Endometrium (tissue), 2 donors: Measurements from ENCODE around the gene TVP23C.
"Not testable (repeated sequence)": the region's sequence is repeated elsewhere in the genome, so short reads cannot be mapped to it uniquely, and the experiment has no call there.

ENCODE experiments used
- FAIRE-seq: peaks from 2 replicates; lab custom pipeline; 2012; peaks lifted over from hg19 to GRCh38; lab: Jason Lieb, UNC
- donor health status: control.
- donor health status: control.

TVP23C gene

GRCh38 chr17:15563375-15563857 is at the start of gene TVP23C:
TSS of gene TVP23C (minus strand) at chr17:15563483. CDS start at chr17:15563448, 35 bp downstream.
- FAIRE-seq, result not testable (repeated sequence)

- FAIRE-seq, result not testable (repeated sequence)
These were observed 29.7 kb upstream of the TVP23C start for GRCh38 chr17:15592960-15593359.

GRCh38 chr17:15591986-15592385 is 28.7 kb upstream of the TVP23C start:
- FAIRE-seq, result peak; percentile 67

DNA sequence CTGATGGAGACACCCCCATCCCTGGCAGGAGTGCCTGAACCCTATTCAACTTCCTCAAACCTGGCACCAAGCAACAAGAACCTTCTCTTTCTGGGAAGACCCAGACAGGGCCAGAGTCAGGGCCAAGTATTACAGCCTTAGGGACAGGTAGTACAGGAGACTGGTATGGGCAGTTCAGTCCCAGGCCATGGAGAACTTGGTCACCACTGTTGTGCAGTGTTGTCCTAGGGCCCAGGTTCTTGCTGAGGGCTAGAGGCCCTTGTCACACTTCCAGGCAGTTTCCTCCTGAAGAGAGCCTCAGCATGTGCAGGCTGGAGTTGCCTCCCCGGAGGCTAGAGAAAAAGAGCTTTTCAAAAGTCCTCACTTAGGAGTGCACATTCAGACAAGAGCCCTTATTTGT is 27.6 kb upstream of the TVP23C start:
- FAIRE-seq, result not testable (repeated sequence)

GRCh38 chr17:15589544-15590536 is 26.6 kb upstream of the TVP23C start:
- not testable (repeated sequence) for FAIRE-seq

- FAIRE-seq, result not testable (repeated sequence)
These were observed 24.7 kb upstream of the TVP23C start for GRCh38 chr17:15588017-15588416.

DNA sequence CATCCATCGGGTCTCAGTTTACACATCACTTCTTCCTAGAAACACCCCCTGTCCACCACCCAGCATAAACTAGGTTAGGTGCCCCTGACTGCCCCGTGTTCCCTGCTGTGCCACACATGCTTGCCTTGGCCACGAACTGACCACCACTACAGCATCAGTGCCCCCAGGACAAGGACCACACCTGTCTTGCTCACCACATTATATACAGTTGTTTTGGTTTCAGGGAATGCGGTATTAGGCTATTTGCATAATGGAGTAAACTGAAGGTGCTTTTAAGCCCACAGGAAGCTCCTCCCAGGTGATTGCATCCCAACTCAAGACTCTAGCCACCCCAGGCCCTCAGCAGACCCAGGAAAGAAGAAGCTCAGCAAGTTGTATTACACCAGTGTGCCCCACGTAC is 20.0 kb upstream of the TVP23C start:
- not testable (repeated sequence) for FAIRE-seq

DNA sequence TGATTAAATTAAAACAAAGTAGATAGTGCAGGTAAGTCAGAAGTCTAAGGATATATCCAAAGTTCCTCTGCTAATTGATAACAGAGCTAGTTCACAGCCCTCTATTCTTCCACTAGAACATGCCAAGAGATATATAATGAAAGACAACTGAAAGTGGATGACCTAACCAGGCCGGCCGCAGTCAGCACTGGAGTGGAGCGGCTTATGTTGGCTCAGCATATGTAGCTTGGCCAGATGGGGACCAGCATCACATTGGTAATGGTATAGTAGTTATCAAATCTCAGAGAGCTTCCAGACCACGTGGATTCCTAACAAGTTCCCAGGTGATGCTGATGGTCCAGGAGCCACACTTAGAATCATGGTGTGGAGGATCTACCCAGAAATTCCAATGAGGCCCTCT is 18.2 kb upstream of the TVP23C start:
- FAIRE-seq, result not testable (repeated sequence)

GRCh38 chr17:15576848-15577247 is 13.6 kb upstream of the TVP23C start:
- not testable (repeated sequence) for FAIRE-seq

- FAIRE-seq, result not testable (repeated sequence)
These were observed 11.4 kb upstream of the TVP23C start for GRCh38 chr17:15574660-15575059.

GRCh38 chr17:15573870-15574269 is 10.6 kb upstream of the TVP23C start:
- FAIRE-seq, result peak; percentile 4

- FAIRE-seq, result not testable (repeated sequence)
These were observed 489 bp downstream of the TVP23C start for GRCh38 chr17:15562613-15563374.

DNA sequence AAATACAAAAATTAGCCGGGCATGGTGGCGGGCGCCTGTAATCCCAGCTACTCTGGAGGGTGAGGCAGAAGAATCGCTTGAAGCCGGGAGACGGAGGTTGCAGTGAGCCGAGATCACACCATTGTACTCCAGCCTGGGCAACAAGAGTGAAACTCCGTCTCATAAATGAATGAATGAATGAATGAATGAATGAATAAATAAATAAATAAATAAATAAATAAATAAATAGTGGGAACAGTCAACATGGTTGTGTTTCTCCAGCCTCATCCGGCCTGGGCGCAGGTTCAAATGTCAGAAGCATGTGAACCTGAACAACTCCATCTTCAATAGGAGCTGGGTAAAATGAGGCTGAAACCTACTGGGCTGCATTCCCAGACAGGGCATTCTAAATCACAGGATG is 1.8 kb downstream of the TVP23C start:
- FAIRE-seq, result not testable (repeated sequence)

GRCh38 chr17:15558403-15559105 is 4.7 kb downstream of the TVP23C start:
- not testable (repeated sequence) for FAIRE-seq

GRCh38 chr17:15557334-15557832 is 5.9 kb downstream of the TVP23C start:
- FAIRE-seq, result not testable (repeated sequence)

GRCh38 chr17:15552932-15553331 is 10.4 kb downstream of the TVP23C start:
- not testable (repeated sequence) for FAIRE-seq

DNA sequence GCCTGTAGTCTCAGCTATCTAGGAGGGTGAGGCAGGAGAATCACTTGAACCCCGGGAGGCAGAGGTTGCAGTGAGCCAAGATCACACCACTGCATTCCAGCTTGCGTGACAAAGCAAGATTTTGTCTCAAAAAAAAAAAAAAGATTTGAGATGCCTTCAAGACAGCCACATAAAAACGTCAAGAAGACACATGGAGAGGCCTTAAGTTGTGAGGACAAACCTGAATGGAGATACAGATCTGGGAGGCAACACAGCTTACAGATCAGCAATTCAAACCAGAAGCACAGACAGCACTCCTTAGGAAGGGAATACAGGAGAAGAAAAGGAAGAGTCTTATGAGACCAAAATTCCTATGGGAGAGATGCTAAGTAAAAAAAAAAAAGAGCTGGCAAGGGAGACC is 13.7 kb downstream of the TVP23C start:
- FAIRE-seq, result not testable (repeated sequence)

DNA sequence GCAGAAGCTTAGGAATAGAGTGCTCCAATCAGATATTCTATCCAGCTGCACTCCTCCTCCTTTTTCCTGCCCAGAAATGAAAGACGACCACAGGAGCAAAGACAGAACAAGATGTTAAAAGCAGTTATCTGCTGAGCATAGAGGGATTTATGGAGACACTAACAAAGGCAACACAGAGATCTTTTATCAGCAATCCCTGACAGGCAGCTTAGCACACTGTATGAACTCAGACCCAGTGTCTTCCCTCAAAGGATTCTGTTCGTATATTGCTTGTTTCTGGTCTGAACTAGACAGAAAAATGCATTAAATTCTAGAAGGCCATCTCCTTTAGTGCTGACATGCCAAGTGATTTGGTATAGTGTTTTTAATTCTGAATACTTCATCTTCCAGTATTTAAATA is 16.7 kb downstream of the TVP23C start:
- FAIRE-seq, result not testable (repeated sequence)

DNA sequence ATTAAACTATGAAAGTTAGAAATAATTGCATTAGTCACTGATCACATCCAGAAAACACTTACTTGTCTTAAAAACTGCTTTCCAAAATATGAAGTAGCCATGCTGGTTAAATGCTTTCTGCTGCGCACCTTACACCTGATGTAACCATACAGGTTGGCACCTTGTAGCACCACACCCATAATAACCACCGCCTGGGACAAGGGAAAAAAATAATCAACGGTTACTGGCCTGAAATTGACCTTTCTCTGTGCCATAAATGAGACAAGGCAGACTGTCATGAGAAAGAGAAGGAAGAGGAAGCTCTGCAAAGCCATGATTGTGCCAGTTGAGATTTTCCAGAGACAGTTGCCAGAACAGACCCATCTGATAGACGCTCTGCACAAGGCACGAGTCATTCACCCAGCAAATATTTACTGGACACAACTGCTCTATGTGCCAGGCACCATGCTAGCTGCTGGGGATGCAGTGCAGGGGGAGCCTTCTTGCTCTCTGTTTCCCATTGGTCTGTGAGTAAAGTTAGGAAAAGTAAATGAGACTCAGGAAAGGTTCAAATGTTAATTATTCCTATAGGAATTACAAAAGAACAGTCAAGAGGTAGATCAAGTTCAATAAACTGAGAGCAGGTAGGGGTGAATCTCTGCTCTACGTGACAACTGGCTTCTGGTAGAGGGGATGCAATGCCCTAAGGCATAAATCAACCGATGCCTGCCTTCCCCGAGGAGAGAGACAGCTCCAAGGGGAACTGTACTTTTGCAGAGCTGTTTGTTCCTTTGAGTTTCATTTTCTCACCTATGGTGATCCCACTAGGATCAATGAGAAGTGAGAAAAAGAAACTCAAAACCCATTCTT is 22.7 kb downstream of the TVP23C start:
- FAIRE-seq, result not testable (repeated sequence)

- FAIRE-seq, result not testable (repeated sequence)
These were observed 30.2 kb downstream of the TVP23C start for GRCh38 chr17:15533122-15533521.
